Caki2 (cell line): ENCODE measurements around the gene HSP90AB1. TPM values are rescaled to one million over a fixed set of nuclear protein-coding genes. Genes with fewer than 3 reads are reported as not detected.

ENCODE experiments used
- DNase-seq: peaks from one replicate; pipeline ENCODE4 v3.0.0-alpha.2; 2015; ENCODE audit warnings: low read depth
- in situ Hi-C: cut with HindIII; loops from 2 replicates; pipeline ENCODE4 v1.10.0; 2016; ENCODE audit warnings: low sequenced_read_pairs, low pct_unique_long_range_greater_than_20kb, mixed read lengths
- total RNA-seq: library from RNA; depleted of rRNA; stranded (reverse); fragments of >200 nt; shearing (Covaris generic); gene quantifications from 2 replicates; pipeline ENCODE4 v1.2.3, GENCODE V29; 2014; ENCODE audit warnings: low replicate concordance

Gene HSP90AB1
- total RNA-seq, 1 experiment from 2014 or later = 807 TPM

DNA sequence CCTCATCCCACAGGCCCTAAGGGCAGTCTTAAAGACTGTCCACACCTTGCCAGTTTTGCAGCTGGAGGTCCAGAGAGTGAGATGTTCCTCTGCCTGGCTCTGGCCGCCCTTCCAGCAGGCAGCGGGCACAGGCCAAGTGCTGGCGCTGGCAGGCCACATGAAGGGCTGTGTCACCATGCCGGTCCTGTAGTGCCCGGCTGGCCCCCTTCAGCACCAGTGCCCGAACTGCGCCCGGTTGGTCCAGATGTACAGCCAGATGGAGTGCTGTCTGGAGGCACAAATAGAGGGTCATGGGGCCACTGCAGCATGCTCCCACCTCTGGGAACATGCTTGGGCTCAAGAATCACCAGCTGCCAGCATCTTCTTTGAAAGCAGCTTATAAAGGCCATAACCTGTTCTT lies 14.7 kb downstream of the HSP90AB1 start:
- no peak for DNase-seq
- in situ Hi-C loops = no loop called here

DNA sequence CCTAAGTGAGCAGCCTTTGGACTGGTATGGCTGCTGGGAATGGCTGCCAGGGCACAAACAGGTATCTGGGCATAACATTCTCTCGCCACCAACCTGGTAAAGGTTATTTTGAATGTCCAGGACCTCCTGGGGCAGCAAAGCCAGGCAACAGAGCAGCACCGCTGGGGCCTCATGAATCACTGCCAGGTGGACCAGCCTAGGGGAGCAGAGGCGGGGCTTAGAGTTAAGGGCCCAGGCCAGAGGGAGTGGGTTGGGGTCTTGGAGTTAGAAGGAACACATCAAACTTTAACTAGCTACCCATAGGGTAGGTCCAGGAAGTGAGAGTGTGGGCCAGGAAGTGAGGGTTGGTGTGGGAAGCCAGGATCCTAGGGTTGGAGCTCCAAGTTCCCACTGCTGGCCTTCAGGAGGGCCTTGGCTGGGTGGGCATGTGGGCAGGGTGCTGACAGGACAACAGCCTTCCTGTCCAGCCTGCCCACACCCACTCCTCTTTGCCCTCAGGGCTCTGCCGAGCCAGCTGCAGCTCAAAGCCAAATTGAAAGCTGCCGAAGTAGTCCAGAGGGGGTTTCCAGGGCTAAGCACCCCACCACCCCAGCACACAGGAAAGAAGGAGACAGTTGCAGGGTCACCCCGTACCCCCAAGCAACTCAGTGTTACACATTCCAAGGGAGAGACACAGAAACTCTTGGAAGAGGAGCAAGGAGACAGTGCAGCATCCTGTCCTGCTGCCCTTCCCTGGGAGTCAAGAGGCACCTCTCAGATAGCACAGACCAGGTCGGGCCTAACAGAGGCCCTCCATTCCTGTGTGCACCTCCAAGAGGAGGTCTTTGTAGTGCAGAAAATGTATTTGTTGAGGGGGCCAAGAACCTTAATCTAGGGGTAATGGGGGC lies 15.8 kb downstream of the HSP90AB1 start:
- in situ Hi-C loops = no loop called here
- DNase-seq = no peak

DNA sequence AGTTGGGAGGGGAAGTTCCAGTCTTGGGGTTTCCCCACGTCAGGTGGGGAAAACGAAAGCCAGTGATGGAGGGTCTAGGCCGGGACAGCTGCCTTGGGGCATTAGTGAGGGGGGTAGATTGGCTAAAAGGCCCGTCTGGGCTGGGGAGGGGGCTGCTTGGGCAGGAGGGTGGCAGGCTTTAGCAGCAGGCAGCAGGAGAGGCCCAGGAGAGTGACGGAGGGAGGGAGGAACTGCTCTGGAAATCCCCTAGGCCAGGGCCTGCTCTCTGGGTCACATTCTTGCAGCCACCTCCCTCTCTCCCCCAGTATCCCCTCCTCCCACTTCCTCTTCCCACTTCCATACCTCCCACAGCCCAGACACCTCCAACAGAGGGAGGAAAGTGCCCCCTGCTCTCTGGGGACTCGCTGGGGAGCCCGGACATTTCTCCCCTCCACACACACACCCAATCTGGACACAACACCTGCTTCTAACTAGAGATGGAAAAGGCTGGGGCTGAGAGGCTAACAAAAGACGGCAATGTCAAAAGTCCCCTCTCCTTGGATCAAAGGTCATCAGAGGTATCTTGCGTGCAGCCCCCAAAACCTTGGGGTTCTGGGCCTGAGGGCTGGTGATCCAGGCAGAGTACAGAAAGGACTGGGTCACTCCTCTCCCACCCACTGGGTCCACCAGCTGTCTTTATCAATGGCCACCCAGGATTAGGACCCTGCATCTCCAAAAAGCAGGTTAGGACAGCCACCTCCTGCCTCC lies 16.6 kb downstream of the HSP90AB1 start:
- in situ Hi-C loops = no loop called here
- DNase-seq = peak; percentile 60

DNA sequence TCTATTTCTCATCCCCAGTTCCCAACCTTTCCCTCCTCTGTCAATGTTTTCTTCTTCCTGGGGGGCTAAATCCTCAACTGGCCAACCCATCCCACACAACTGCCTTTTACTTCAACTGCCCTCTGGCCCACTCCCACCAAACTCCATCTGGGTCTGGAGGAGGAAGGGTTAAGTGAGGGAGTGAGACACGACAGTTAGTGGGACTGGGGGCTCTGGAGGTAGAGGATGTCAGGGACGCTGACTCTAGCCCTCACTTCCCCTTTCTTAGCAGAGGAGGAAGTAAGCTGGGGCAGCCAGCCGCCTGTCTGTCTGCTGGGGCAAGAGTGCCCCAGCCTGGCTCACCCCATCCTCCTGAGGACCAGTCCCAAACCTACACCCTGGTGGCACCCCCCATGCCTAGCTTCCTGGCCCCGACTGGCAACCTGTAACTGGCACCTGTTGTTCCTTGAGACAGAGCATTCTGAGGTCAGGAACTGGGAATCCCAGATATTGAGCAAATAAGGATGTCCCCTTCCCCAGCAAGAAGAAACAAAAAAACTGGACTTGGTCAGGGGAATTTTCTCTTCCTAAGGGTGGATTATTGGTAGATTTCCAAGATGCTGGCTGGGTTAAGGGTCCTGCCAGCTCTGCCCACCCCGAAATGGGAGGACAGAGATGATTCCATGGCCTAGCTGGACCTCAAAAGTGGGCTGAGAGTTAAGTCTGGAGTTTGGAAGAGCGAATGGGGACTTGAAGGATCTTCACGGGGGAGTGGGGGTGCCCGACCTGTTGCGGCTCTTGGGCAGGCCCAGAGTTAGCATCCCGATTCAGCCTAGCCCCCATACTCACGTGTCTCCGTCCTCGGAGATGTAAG lies 17.5 kb downstream of the HSP90AB1 start:
- in situ Hi-C loops = no loop called here
- DNase-seq = no peak

DNA sequence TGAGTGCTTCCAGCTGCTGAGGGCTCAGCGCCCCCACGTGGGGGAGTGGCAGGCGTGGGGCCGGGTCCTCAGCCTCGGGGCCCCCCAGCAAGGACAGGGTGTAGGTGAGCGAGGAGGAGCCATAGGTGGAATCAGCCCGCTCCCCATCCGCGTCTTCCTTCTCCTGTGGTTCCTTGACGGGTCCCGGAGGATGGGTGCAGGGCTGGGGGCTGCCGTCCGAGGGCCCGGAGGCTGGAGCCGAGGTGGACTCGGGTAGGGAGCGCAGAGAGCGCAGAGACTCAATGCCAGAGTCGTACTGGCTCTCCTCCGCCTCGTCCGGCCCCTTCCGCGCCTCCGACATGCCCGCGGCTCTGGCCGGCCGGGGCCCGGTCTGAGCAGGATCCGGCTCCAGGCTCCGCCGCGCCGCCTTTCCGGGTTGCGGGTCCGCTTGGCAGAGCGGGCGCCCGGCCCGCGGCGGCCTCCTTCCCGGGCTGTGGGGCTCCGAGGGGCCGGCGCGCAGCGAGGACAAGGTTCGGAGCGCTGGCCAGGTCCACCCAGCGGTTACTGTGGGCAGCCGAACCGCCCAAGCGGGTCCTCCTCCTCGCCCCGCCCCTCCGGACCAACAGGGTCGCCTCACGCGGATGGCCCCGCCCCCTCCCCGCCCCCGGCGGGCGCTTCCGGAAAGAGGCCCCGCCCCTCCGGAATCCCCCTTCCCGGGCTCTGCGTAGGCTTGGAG lies 18.3 kb downstream of the HSP90AB1 start, which contains the start of gene NFKBIE:
TSS of gene NFKBIE (minus strand) at position 545 of the 715 bp plus-strand sequence. CDS start at position 340, 205 bp downstream.
- in situ Hi-C loops = no loop called here
- DNase-seq = peak; percentile 80

DNA sequence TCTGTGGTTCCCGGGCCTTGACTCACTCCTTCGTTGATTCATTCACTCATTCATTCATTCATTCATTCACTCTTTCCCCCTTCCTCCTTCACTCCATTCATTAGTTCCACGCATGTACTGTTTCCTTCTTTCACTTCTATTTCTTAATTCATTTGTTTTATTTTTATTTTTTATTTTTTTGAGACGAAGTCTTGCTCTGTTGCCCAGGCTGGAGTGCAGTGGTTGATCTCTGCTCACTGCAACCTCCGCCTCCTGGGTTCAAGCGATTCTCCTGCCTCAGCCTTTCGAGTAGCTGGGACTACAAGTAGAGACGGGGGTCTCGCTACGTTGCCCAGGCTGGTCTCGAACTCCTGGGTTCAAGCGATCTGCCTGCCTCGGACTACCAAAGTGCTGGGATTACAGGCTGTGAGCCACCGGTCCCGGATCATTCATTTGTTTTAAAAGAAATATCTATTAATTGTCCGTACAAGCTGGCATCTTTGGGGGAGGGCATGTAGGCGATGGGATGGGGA lies 18.9 kb downstream of the HSP90AB1 start:
- DNase-seq = no peak
- in situ Hi-C loops = no loop called here

DNA sequence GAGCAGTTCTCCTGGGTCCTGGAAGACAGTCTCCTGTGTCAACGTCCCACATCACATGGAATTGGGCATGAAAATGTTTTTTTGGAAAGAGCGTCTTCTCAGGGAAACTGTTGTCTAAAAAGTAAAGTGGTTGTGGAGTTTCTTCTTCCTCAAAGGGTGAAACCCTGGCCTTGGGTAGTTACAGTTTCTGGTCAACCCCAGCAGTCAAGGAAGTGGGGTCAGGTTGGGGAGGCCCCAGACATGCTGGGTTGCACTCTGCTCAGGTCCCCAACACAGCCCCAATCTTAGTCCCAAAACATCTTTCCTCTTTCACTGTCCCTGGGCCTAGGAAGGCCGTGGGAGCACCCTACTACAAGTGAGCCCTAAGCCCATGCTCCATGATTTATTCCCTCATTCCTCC lies 19.4 kb downstream of the HSP90AB1 start:
- DNase-seq = no peak
- in situ Hi-C loops = no loop called here

DNA sequence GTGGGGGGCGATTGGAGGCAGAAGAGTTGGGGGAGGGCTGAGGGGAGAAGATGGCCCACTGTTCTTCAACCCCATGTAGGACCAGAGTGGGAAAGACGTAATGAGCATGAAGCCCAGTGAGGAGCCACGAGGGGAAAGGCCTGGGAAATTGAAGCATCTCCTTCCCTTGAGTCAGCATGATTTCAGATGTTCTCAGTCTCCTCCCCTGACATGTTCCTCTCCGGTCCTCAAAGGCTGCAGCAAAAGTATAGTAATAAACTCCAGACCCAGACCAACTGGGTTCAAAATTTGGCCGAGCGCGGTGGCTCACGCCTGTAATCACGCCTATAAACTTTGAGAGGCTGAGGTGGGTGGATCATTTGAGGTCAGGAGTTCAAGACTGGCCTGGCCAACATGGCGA lies 20.4 kb downstream of the HSP90AB1 start:
- no peak for DNase-seq
- in situ Hi-C loops = no loop called here

DNA sequence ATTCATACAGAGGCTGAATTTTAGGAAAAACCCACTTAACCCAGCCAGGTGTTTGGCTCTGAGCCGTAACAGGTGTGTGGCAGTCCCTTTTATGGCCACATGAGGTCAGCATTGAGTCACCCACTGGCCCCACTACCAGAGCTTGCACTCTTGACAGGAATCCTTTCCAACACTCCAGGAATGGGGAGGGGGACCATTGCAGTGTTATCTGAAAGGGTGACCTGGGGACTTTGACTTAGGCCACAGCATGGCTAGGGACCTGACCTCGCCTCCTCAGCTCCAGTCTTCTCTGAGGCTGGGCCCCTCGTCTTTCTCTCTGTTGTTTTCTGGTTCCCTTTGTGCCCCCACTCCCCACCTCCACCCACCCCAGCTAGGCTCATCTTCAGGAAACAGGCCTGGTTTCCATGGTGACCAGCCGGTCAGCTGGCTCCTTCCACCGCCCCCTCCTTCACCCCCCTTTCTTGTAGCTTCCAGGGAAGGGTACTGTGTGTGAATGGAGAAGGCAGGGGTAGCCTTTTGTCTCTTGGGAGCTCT lies 21.3 kb downstream of the HSP90AB1 start:
- in situ Hi-C loops = no loop called here
- DNase-seq = peak; percentile 39

DNA sequence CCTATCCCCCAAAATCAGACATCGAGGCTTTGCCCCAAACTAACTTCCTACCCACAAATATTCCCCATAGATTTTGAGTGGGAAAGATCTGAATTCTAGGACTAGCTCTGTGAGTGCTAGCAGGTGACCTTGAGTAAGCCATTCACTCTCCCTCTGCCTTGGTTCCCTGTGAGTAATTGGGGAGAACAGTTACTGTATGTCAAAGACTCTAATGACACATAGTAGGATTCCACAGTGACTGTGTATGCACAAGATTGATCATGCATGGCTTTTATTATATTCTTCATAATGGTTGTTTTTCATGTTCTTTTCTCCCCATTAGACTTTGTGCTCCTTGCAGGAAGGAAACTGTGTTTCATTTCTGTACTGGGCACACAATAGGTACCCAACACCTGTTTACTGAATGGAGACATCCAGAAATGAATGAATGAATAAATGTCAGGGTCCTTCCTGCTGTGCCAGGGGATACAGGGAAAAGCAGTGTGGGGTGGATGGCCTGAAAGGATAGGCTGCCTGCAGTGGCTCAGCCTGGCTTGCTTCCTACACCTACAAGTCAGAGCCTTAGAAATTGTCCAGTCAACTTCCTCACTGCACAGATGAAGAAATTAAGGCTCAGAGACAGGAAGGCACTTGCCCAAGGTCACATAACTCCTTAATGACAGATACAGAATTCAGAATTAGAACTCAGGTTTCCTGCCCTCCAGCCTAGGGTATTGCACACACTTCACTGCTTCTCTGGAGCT lies 22.4 kb downstream of the HSP90AB1 start:
- in situ Hi-C loops = no loop called here

DNA sequence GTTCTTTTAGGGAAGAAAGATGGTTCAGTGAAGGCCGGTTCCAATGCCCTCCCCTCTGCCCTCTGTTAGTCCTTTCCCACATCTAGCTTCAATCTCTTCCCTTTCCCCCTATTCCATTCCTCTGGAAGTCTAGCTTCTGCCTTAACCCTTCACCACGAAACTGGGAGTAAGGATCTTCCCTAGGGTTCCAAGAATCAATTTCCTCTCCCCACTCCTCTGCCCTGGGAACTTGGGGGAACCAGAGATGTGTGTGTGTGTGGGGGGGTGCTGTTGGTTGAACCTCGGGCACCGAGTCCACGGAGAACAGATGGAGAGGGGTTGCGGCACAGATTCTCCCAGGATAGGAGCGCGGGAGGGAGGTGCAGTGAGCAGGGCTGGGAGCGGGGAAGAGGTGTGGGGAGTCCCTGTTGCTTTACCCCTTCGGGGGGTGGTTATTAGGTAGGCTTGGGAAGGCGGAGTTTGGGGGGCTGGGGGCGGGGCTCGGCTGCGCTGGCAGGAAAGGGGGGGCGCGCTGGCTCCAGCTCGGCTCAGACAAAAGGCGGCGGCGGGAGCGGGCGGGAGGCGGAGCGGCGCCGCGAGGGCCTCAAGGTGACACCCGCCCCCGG lies 23.1 kb downstream of the HSP90AB1 start, which contains the start of gene TMEM151B:
TSS of gene TMEM151B (plus strand) at position 530 of the 605 bp plus-strand sequence. CDS start 293 bp downstream, outside the sequence.
- in situ Hi-C loops = no loop called here
- no peak for DNase-seq

More for the DNA sequence above, 22.4 kb downstream of the HSP90AB1 start:
- DNase-seq = peak; percentile 17

DNA sequence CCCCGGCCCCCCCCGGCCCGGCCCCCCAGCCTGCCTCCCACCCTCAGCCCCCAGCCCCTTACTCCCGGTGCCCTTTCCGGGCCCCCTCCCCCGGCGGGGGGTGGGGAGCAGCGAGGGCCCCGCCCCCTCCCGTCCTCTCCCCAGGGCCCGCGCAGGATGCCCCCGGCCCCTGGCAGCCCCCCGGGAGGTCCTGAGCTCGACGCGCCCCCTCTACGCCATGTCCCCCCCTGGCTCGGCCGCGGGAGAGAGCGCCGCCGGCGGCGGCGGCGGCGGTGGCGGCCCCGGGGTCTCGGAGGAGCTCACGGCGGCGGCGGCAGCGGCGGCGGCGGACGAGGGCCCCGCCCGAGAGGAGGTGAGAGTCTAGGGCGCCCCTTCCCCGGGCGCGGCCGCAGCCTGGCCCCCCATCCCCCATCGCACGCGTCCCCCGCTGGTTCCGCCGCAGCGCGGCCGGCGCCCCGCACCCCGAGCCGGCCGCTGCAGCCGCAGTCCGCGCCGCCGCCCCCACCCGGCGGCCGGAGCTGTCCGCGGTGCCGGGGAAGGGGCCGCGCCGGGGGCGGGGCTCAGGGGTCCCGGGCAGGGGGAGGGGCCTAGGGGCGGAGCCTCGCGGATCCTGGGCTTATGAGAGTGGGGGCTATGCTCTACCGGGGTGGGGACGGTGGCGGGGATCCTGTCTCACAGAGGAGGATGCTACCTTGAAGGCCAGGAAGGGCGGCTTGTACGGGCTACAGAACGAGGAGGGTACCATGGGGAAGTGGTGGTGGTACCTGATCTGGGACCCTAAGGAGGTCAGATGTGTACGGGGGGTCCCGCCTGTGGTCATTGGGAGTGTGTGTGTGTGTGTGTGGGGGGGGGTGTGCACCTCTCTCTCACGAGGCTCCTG lies 23.9 kb downstream of the HSP90AB1 start:
- no peak for DNase-seq
- in situ Hi-C loops = no loop called here

DNA sequence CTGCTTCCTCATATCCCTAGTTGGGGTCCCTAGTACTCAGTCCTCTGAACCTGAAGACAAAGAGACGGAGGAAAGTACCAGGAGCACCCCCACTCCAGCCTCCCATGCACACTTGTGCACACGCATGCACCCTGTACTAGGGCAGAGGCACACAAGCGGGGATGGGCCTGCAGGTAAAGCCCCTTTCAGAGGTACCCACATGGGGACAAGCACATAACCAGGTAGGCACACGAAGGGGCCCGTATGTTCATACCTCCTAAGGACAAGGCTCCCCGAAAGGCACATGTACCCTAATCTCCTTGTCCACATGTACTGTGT lies 24.5 kb downstream of the HSP90AB1 start:
- no peak for DNase-seq
- in situ Hi-C loops = no loop called here

DNA sequence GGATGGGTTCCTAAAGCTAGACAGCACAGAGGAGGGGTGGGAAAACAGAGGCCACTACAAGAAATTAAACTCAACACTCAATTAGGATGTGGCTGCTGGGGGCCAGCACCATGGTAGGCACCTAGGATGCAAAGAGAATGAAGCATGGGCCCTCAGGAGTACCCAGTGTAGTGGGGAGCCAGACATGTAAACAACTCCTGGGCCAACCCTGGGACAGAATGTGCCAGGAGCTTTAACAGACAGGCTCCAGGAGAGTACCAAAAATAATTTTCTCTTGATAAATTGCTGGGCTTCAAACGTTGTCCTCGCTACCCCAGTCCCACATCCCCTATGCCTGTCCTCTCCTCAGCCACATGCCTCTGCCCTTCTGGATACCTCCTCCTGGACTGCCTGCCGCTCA lies 25.0 kb downstream of the HSP90AB1 start:
- in situ Hi-C loops = no loop called here

DNA sequence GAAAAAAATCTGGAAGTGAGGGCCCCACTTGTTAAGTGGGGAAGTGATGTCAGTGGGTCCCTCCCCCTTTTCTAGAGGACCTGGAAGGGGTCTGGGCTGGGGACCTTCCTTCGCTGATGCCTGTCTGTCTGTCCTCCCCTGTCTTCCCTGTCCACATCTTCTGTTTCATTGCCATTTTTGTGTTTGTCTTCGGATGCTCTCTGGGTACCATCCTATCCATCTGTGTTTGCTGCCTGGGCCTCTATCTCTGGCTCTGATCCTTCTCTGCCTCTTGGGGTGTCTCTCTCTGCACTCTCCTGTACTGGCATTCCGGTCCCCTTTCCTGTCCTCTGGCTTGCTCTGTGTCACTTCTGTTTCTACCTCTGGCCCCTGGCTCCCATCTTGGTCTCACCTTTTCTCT lies 25.6 kb downstream of the HSP90AB1 start:
- DNase-seq = no peak
- in situ Hi-C loops = no loop called here

More for the DNA sequence above, 25.0 kb downstream of the HSP90AB1 start:
- no peak for DNase-seq
